GM21381 (cell line): ENCODE measurements around the gene ADAMTS16.
A peak's percentile ranks its signal among the peaks of the same experiment; 100 is the strongest.

Source experiments
- ATAC-seq: cut with Tn5 transposase; IDR thresholded peaks from one replicate; pipeline ENCODE4 v1.9.1; 2021; ENCODE audit warnings: mild to moderate bottlenecking, moderate library complexity; ENCODE audit not compliant: unreplicated experiment

ADAMTS16 gene

DNA sequence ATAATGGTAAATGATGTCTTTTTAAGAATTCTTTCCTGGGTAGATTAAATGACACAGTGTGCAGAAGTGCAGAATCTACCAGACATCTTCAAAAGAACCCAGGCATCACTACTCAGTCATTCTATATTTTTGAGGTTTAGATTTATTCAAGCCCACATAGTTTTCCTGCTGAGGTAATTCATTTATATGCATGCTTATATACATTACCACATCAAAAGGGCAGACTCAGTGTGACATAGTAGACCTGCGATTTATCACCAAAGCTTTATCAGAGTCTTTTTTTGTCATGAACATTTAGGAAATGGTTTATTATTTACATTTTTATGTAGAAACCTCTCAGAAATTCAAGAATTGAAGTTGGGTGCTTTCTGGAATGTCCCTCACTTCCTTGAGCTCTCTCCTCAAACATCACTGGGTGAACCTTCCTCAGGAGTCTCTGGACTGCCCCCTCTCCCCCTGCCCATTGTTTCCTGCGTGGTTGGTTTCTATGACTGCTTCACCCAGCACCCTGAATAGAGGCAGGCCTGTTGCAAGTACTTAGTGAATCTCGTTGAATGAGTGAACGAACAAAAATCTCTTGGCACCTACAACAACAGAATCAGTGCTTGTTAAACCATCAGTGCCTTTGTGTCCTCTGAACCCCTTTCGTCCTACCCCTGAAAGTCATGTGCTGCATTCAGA, 42.5 kb downstream of the ADAMTS16 start:
- no peak for ATAC-seq

DNA sequence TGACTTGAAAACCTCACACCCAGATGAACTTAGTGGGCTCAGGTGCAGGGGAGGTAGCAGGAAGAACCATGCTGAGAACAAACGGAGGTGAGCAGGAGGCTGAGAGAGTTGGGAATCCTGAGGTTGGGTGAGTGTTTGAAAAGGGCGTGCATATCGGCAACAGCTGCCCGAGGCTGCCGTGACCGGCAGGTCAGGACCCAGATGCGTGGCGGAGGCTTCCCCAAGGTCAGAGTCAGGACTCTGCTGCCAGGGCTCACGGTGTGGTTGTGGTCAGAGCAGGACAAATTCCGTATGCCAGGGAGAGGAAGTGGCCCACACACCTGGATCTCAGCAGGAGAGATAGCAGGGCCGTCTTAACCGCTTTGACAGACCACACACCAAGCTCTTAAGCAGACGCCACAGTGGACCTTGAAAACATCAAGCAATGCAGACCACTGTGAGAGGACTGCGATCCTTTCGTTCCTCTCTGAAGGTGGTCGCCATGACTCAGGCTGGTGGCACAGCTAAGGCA, 43.1 kb downstream of the ADAMTS16 start:
- ATAC-seq = no peak

DNA sequence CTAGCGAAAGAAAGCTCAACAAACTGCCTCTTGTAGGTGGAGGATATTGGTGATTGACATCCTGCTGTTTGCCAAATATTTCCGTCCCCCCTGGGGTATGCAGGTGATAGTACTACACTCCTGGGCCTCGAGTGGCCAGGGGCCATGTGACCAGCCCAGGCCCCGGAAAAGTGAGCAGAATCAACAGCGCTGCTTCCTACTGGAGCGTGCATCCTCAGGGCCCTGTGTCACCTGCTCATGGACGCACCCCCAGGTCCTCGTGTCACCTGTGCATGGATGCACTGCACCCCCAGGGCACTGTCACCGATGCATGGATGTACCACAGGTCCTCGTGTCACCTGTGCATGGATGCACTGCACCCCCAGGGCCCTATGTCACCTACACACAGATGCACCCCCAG, 43.8 kb downstream of the ADAMTS16 start:
- ATAC-seq = no peak

DNA sequence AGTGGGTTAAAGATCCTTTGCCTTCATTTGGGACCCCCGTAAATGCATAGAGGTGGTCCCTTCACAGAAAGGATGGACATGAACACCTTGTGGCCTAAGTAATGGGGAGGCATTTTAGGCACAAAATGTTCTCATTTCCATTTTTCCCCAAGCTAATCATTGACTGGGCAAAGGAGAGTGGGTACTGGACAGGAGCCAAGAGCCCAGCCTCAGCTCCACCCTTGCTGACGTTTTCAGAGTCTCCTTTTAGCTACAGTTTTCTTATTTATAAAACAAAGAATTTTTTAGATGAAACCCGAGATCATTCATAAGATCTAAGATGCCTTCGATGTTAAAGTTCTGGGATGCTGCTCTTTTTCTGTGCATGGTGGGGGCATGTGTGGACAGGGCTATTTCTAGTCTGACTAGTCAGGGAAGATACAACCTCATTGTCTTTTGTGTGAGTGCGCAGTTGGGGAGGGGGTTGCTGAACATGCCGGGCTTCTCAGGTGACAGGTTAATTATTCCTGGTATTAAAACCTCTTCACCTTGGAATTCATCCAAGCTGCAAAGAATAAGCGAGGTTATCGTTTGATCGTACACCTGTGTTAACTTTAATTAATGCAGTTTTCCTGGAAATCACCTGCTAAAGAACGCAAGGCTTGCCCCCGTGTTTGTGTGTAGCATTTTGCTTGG, 48.4 kb downstream of the ADAMTS16 start:
- ATAC-seq = no peak

DNA sequence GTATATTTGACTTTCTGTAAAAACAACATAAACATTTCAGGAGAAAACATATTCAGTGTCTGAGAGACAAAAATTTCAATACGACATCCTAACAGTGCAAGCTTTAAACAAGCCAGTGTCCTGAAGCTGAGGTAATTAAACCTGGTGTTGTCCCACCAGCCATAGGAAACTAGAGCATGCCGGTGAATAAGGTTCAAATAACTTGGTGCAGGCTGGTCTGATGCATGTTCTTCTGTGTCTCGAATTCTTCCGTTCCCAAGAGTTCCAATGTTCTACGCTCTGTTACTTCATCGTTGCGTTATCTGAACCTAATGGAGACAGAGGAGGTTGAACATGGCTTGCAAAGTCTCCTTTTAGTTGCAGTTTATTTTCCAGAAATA, 48.9 kb downstream of the ADAMTS16 start:
- no peak for ATAC-seq

DNA sequence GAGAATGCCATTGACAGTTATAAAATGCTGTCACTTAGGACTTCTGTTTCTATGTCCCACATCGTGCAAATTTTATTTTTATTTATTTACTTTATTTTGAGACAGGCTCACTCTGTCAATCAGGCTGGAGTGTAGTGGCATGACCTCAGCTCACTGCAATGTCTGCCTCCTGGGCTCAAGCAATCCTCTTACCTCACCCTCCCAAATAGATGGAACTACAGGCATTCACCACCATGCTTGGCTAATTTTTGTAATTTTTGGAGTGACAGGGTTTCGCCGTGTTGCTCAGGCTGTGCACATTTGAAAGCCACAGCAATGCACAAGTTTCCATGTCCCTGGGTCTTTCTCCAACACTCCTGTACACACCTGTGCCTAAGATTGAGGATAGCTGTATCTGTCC, 51.8 kb downstream of the ADAMTS16 start:
- ATAC-seq = no peak

DNA sequence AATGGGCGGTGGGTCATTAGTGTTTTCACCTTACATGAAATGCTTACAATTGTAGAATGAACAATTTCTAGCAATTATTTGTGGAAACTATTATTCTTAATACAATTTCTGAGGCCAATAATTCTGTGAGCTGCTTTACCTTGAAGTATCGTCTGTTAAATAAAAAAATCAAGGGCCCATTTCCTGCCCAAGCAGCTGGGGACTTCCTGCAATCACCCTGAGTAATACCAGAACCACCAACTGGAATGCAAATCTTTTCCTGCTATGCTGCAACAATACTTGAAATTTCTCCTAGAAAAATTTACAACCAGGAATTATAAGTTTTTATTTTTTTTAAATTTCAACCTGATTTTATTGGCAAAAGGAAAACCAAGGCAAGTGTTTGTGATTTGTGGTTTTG, 52.6 kb downstream of the ADAMTS16 start:
- ATAC-seq = no peak

DNA sequence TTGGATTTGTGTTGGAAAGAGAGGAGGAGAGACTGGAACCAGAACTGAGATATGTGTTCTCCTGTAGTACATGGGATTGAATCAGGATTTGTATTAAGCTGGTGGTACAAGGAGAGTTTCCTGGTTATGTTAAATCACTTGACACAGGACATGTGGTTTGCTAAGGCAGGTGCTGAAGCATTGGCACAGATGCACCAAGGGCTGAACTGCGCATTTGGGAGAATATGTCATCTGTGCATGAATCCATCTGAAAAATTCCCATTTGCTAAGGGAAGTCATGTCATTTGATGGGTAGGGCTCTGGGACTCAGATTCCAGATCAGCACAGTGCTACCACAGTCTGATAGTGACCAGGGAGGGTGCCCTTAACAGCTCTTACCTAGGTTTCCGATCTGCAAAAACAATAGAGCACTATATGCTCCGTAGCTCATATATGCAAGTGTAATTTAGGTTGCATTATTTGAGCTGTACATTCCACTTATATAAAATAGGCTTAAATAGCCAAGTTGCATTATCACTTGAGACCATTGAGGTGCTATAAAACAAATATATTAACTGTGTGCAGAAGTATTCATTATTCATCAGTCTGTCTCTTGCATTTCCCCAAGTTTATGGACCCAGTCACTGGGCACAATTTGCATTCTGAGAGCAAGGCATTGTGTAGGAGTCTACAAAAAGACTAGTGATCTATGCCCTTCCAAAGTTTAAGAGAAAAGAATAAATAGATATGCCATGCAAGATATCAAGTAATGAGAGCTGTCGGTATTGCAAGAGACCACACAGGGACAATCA, 55.2 kb downstream of the ADAMTS16 start:
- ATAC-seq = no peak

DNA sequence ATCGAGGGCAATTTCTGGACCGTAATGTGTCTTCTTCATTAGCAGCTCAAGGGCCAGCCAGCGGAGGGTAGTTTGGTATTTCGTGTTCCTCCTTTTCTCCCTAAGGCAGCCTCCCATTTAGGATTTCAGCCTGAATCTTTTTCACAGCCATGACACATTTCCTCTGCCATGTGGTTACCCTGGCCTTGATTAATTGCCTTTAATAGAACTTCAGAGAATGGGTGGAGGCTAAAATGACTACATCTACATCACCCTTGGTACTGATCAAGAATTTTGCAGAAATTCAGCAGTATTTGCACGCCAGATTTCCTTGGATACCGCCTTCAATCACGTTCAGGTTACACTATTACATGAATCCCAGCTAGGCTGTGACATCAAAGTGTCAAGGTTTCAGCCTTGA, 58.0 kb downstream of the ADAMTS16 start:
- no peak for ATAC-seq

DNA sequence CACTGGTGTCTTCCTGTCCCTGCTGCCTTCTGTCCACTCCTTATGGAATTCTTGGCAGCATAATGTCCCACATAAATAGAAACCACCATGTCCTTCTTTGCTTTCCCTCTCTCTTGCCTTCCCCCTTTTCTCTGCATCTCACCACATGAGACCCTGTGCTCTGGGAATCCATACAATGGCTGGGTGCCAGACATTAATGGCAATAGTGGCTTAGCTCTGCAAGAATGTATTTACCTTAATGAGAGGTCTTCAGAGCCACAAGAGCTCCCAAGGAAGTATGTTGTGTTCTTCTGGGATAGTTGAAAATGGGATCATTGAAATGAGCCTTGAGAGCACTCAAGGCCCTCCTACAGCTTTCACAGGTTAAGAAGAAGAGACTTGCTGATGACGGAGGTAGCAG, 58.7 kb downstream of the ADAMTS16 start:
- ATAC-seq = no peak

DNA sequence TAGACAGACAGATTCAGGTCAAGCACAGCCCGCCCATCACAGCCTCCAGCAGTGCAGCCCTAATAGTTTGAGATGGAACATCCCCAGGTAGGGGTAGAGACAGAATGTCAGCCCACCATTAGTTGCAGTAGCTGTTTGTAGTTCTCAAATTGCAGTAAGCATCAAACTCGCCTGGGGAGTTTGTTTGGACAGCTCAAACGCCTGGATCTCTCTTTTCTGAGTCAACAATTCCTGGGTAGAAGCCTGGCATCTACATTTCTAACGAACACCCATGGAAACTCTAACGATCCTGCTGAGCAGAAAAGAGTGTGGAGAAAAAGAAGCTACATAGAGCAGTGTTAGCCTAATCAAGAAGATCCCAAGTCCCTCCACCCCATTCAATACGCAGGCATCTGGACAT, 59.4 kb downstream of the ADAMTS16 start:
- no peak for ATAC-seq

DNA sequence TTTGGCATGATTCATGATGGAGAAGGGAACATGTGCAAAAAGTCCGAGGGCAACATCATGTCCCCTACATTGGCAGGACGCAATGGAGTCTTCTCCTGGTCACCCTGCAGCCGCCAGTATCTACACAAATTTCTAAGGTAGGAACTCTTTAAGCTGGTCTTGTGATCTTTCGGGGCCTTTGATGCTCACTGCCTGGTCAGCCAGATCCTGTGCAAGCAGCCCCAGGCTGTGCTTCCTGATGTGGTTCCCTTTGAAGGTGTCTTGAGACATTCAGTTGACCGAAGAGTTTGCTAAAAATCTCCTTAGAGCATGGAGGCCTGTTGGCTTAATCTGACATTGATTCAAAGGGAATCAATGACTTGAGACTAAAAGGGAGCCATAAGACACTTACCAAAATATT, 60.0 kb downstream of the ADAMTS16 start:
- no peak for ATAC-seq

DNA sequence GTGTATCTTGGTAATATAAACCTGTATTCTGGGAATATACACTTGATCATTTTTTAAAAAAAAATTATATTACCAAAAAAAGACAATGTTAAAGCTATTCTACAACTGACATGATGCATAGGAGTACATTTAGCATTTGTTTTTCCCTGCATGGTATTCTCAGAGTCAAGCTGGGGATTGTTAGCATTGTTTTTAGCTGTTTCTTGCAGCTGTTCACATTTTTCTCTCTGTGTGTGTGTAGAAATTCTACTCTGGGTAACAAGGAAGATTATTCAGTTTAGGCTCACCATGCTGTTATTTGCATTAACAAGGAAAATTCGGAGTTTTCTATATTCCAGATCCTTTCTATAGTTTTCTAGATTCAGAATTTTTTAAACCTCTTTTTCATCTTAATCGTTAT, 62.2 kb downstream of the ADAMTS16 start:
- no peak for ATAC-seq

DNA sequence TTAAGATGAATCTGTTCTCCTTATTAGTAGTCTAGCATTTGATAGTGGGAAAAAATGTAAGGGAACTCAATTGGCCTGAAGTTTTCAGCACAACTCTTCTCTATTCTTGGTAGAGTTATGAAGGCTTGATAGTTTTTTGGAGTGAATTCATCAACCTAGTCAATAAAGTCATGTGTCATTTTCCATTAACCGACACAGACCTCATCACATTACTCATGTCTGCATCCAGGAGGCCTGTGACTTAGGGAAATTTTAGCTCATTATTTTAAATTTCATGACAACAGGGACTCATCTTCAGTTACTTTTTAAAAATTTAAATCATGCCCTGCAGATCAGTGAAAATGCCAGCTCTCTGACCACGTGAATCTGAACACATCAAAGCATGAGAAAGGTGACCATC, 63.3 kb downstream of the ADAMTS16 start:
- no peak for ATAC-seq

DNA sequence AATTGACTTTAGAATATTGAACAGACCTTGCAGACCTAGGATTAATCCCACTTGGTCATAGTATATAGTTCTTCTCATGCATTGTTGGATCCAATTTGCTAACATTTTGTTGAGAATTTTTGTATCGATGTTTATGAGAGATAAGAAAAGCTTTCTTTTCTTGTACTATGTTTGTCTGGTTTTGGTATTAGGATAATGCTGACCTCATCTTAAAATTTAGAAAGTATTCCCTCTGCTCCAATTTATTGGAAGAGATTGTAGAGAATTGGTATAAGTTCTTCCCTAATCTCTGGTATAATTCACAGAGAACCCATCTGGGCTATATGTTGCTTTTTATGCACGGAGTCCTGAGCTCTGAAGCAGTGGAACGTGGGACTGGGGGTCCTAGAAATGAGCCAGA, 67.7 kb downstream of the ADAMTS16 start:
- no peak for ATAC-seq

DNA sequence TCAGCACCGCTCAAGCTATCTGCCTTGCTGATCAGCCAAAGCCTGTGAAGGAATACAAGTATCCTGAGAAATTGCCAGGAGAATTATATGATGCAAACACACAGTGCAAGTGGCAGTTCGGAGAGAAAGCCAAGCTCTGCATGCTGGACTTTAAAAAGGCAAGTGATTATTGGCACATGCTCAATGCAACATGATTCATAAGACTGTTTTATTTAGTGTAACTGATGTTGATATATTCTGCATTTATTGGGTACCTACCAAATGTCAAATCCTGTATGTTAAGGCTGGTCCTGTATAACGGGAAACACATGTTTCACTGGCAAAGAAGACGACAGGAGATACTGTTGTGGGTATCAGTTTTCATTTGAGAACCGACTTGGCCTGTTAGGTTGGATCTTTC, 69.0 kb downstream of the ADAMTS16 start:
- no peak for ATAC-seq

DNA sequence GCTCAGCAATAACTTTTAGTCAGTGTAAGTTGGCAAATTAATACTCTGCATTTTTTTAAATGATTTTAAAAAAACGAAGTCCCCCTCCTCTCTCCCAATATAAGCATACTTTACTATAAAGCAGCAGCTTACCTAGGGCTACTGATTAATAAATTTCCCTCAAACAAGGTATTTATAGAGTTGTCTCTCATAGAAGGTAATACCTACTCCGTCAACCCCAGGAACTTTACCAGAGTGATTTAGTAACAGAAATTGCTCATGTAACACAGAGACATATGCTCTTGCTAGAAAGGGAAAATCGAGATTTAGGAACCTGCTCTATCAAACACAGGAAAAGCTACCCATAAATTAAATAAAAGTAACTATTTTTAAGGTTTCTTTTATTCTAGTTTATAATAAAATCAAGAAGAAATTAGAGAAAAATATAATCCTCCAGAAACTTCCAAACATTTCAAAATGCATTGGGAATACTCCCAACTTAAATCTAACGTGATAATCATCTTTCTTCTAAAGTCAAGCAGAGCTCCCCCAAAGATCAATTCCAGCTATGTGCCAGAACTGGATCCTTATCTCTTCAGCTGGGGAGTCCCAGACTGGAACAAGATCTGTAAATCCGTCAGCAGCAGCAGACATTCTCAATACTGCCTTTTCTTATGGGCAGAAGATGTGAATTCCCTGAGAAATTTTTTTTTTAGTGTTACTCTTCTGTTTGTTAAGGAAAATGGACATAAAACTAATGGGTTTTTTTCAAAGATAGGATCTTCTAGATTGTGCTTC, 69.6 kb downstream of the ADAMTS16 start:
- ATAC-seq = no peak

DNA sequence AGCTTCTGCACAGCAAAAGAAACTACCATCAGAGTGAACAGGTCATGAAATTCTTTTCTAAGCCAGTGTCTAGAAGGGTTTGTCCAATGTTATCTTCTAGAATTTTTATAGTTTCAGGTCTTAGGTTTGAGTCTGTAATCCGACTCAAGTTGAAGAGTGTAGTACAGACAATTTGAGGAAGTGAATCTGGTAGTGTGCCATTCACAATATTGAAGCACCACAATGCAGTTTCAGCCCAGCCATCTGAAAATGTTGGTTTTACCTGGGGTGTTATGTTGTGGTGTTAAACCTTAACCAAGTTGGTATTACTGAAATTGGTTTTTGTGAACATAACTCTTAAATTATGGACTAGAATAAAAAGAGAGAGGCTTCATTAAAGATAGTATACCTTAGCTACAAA, 77.2 kb downstream of the ADAMTS16 start:
- peak; percentile 58 for ATAC-seq

DNA sequence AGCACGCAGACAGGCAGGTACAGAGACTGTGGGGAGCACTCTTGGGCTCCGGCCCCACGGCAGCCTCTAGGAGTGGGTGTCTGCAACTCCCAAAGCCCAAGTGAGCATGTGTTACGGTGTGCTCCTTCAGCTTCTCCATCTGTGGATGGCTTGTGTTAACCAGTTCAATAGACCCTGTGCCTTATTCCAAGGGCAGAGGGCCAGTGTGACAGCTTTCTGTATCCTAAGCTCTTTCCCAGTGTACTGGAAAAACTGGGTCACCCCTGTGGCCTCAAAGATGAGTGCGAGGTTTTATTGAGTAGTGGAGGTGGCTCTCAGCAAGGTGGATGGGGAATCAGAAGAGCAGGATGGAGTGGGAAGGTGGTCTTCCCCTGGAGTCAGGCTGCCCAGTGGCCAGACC, 78.3 kb downstream of the ADAMTS16 start:
- ATAC-seq = no peak

DNA sequence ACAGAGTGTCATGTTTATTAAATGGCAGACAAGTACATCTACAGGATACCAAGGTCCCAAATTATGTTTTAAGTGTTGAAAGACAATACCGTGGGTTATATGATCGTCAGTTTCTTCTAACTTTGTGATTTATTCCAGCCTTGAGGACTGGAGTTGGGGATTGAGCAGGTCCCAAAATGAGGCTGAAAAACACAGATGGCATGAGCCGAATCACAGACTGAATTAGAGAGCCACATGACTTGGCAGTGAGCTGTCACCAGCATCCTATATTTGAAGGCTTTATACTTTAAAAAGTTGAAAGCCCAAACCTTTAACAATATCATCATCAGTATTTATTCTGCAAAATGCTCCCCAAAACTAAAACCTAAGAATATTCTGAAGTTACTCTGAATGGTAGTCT, 79.4 kb downstream of the ADAMTS16 start:
- ATAC-seq = no peak
